Astrocyte of the spinal cord (primary cell): ENCODE measurements around the gene PRM3.

Experiments
- DNase-seq: peaks from one replicate; pipeline ENCODE4 v3.0.0; 2011; ENCODE audit warnings: low read depth, low spot score
- H3K4me3 ChIP-seq: 2 replicates; pipeline ENCODE4 v1.5.1; 2011; ENCODE audit warnings: low read depth, mild to moderate bottlenecking, low read length, moderate library complexity
- CTCF ChIP-seq: IDR thresholded peaks from 2 replicates; pipeline ENCODE4 v1.5.1; 2012; ENCODE audit warnings: low read depth, mild to moderate bottlenecking, low read length, inconsistent platforms
- in situ Hi-C: cut with HindIII; loops from 2 replicates; pipeline ENCODE4 v1.10.0; 2017; ENCODE audit warnings: low sequenced_read_pairs

PRM3 gene

GRCh38 chr16:11316331-11317015, 43.0 kb upstream of the PRM3 start:
- in situ Hi-C loops = no loop called here
- no peak overlapping the region for H3K4me3 ChIP-seq
- DNase-seq = peak; percentile 67
- no peak for TF ChIP-seq CTCF

- H3K4me3 ChIP-seq = no peak overlapping the region
- TF ChIP-seq CTCF = peak; percentile 36
- peak; percentile 96 for DNase-seq
- in situ Hi-C loops = no loop called here
Observed at GRCh38 chr16:11315510-11315909, 42.1 kb upstream of the PRM3 start.

- no peak for DNase-seq
- no peak overlapping the region for H3K4me3 ChIP-seq
- TF ChIP-seq CTCF = no peak
- in situ Hi-C loops = no loop called here
Observed at GRCh38 chr16:11314309-11314894, 41.0 kb upstream of the PRM3 start.

- TF ChIP-seq CTCF = no peak
- in situ Hi-C loops = no loop called here
- no peak overlapping the region for H3K4me3 ChIP-seq
- no peak for DNase-seq
Observed at GRCh38 chr16:11313493-11314308, 40.3 kb upstream of the PRM3 start.

- no peak for TF ChIP-seq CTCF
- DNase-seq = peak; percentile 48
- no peak overlapping the region for H3K4me3 ChIP-seq
- in situ Hi-C loops = no loop called here
Observed at GRCh38 chr16:11312718-11313492, 39.5 kb upstream of the PRM3 start.

GRCh38 chr16:11310997-11311561, 37.6 kb upstream of the PRM3 start:
- TF ChIP-seq CTCF = no peak
- DNase-seq = peak; percentile 9
- no peak overlapping the region for H3K4me3 ChIP-seq

More at GRCh38 chr16:11310997-11311561, 37.6 kb upstream of the PRM3 start:
- in situ Hi-C loops = no loop called here
